A673 (cell line): ENCODE data around the gene STAU1. TPM values are rescaled to one million over a fixed set of nuclear protein-coding genes. Genes with fewer than 3 reads are reported as not detected.
"Not testable (repeated sequence)": the region's sequence is repeated elsewhere in the genome, so short reads cannot be mapped to it uniquely, and the experiment has no call there.

Experiments used
- BruUV-seq: library from RNA; stranded (reverse); fragments of 400-500 nt; replicated peaks from 2 replicates; lab custom pipeline; 2021; lab: Mats Ljungman, UMichigan
- CTCF ChIA-PET: fragments of 300-600 bp; sonication (Branson Sonifier 250); formaldehyde crosslinking; loops from one replicate; lab custom pipeline; 2022; ENCODE audit warnings: antibody characterized with exemption; lab: Charles Lee
- POLR2A ChIA-PET: fragments of 300-600 bp; sonication (Branson Sonifier 250); formaldehyde crosslinking; loops from one replicate; lab custom pipeline; 2022; ENCODE audit warnings: antibody characterized with exemption; ENCODE audit not compliant: low non-redundant PET; lab: Charles Lee
- DNase-seq: peaks from one replicate; pipeline ENCODE4 v3.0.0-alpha.2; 2015; ENCODE audit warnings: low spot score
- H3K27ac ChIP-seq: fragments of 200-600 bp; sonication (generic); 2 replicates; pipeline ENCODE4 v1.5.1; 2016; ENCODE audit warnings: mixed run types, low read depth, mild to moderate bottlenecking, mixed read lengths, antibody characterized with exemption, low read length; ENCODE audit not compliant: poor library complexity, severe bottlenecking
- H3K27me3 ChIP-seq: fragments of 200-600 bp; sonication (generic); replicated peaks from 2 replicates; pipeline ENCODE4 v1.6.1; 2017; ENCODE audit warnings: mixed run types, low read depth, mild to moderate bottlenecking, mixed read lengths, antibody characterized with exemption, low read length; ENCODE audit not compliant: insufficient read depth, poor library complexity
- H3K36me3 ChIP-seq: fragments of 200-600 bp; sonication (generic); 2 replicates; pipeline ENCODE4 v1.6.1; 2016; ENCODE audit warnings: mixed run types, mild to moderate bottlenecking, mixed read lengths, antibody characterized with exemption, low read length; ENCODE audit not compliant: insufficient read depth, poor library complexity, severe bottlenecking
- H3K4me1 ChIP-seq: fragments of 200-600 bp; sonication (generic); 2 replicates; pipeline ENCODE4 v1.6.1; 2017; ENCODE audit warnings: mixed run types, mild to moderate bottlenecking, mixed read lengths, antibody characterized with exemption, low read length; ENCODE audit not compliant: insufficient read depth, poor library complexity, severe bottlenecking
- H3K4me3 ChIP-seq: fragments of 200-600 bp; sonication (generic); 2 replicates; pipeline ENCODE4 v1.5.1; 2016; ENCODE audit warnings: low read depth, mixed run types, mild to moderate bottlenecking, mixed read lengths, low read length; ENCODE audit not compliant: poor library complexity, severe bottlenecking
- H3K9me3 ChIP-seq: fragments of 200-600 bp; sonication (generic); 2 replicates; pipeline ENCODE4 v1.6.1; 2016; ENCODE audit warnings: mixed run types, low read depth, mild to moderate bottlenecking, mixed read lengths, antibody characterized with exemption, low read length; ENCODE audit not compliant: poor library complexity, severe bottlenecking
- CTCF ChIP-seq: fragments of 300-800, 200-600 bp; sonication (generic); conservative IDR thresholded peaks from 2 replicates; pipeline ENCODE4 v1.5.1; 2017; ENCODE audit warnings: low read depth, mild to moderate bottlenecking, antibody characterized with exemption, low read length, moderate library complexity, mixed read lengths
- EZH2 ChIP-seq: fragments of 200-600 bp; sonication (generic); IDR thresholded peaks from 2 replicates; pipeline ENCODE4 v1.6.1; 2017; ENCODE audit warnings: borderline replicate concordance, low read depth, mild to moderate bottlenecking, mixed read lengths, antibody characterized with exemption, low read length; ENCODE audit not compliant: poor library complexity, severe bottlenecking
- intact Hi-C: fragments of 100-400 bp; cut with micrococcal nuclease; formaldehyde crosslinking; loops from one replicate; pipeline ENCODE4 v1.10.0; 2022; ENCODE audit not compliant: unreplicated experiment
- total RNA-seq: library from RNA; stranded (reverse); gene quantifications from 2 replicates; pipeline ENCODE4 v1.2.3, GENCODE V29; 2021

STAU1 gene
- total RNA-seq, 1 experiment from 2014 or later, result 104 TPM

- no peaks in the 10 kb centered on the region for H3K9me3 ChIP-seq
- no peak overlapping the region for H3K27ac ChIP-seq
- H3K36me3 ChIP-seq, result peaks cover 94% of the 10 kb centered on the region
- CTCF ChIA-PET, result no interaction called here
- TF ChIP-seq CTCF (no peak), EZH2 (no peak)
- intact Hi-C loops, result no loop called here
- no TSS peak for BruUV-seq
- DNase-seq, result no peak
- no peak overlapping the region for H3K4me3 ChIP-seq
- no peaks in the 10 kb centered on the region for H3K4me1 ChIP-seq
- no peaks in the 10 kb centered on the region for H3K27me3 ChIP-seq
- POLR2A ChIA-PET, result no interaction called here
These were observed 91.9 kb downstream of the STAU1 start for GRCh38 chr20:49096203-49096730.

GRCh38 chr20:49091762-49092161 is 96.4 kb downstream of the STAU1 start:
- no peak overlapping the region for H3K27ac ChIP-seq
- no peaks in the 10 kb centered on the region for H3K9me3 ChIP-seq
- H3K27me3 ChIP-seq, result no peaks in the 10 kb centered on the region
- no peaks in the 10 kb centered on the region for H3K4me1 ChIP-seq
- DNase-seq, result no peak
- intact Hi-C loops, result no loop called here
- no peak overlapping the region for H3K4me3 ChIP-seq
- no peak for TF ChIP-seq CTCF
- TF ChIP-seq EZH2, result no peak
- POLR2A ChIA-PET, result no interaction called here
- BruUV-seq, result no TSS peak
- peaks cover 100% of the 10 kb centered on the region for H3K36me3 ChIP-seq
- CTCF ChIA-PET, result no interaction called here

- POLR2A ChIA-PET, result no interaction called here
- H3K4me3 ChIP-seq, result no peak overlapping the region
- no peak for TF ChIP-seq EZH2
- no peak for TF ChIP-seq CTCF
- CTCF ChIA-PET, result no interaction called here
- H3K4me1 ChIP-seq, result no peaks in the 10 kb centered on the region
- DNase-seq, result no peak
- BruUV-seq, result no TSS peak
- H3K36me3 ChIP-seq, result peaks cover 100% of the 10 kb centered on the region
- H3K9me3 ChIP-seq, result no peaks in the 10 kb centered on the region
- intact Hi-C loops, result no loop called here
- no peak overlapping the region for H3K27ac ChIP-seq
- no peaks in the 10 kb centered on the region for H3K27me3 ChIP-seq
These were observed 97.0 kb downstream of the STAU1 start for GRCh38 chr20:49091104-49091503.

- DNase-seq, intact Hi-C loops, CTCF ChIA-PET, H3K9me3 ChIP-seq, POLR2A ChIA-PET, H3K27me3 ChIP-seq, H3K4me1 ChIP-seq, H3K27ac ChIP-seq, BruUV-seq, H3K4me3 ChIP-seq: not testable (repeated sequence)
- peaks cover 99% of the 10 kb centered on the region for H3K36me3 ChIP-seq
These were observed 105.8 kb downstream of the STAU1 start for GRCh38 chr20:49082295-49082694.
